Measurements from ENCODE around the gene TBC1D14.
"Not testable (repeated sequence)": the region's sequence is repeated elsewhere in the genome, so short reads cannot be mapped to it uniquely, and the experiment has no call there.

TBC1D14 gene

GRCh38 chr4:6910340-6910959, 824 bp downstream of the TBC1D14 start:
- DNase-seq (ENCODE audit: low read depth) = no peak

GRCh38 chr4:6910960-6911874, 1.6 kb downstream of the TBC1D14 start:
- no peak for DNase-seq (ENCODE audit: low read depth)

- DNase-seq (ENCODE audit: low read depth) = not testable (repeated sequence)
These were observed 2.3 kb downstream of the TBC1D14 start for GRCh38 chr4:6911917-6912316.

GRCh38 chr4:6912441-6912840, 2.8 kb downstream of the TBC1D14 start:
- DNase-seq (ENCODE audit: low read depth) = no peak

DNA sequence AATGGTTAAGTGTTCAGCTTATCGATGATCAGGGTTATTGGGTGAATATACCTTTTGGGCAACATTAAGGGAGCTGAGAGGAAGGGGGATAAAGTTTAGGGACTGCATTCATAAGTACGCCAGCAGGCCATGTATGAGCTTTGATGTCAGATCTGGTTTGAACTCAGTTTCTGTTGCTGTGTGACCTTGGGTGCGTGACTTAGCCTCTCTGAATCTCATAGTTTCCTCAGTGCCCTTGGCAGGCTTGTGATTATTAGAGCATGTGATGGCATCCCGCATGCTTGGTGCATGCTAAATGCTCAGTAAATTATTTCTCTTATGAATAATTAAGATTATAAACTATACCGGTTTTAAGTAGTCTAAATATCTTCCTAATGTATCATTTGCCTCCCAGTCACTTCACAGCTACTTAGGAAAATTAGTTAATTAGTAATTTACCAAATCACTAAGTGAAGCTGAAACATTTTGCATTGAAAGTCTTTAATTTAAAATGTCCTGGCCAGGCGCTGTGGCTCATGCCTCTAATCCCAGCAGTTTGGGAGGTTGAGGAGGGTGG, 3.8 kb downstream of the TBC1D14 start:
- DNase-seq (ENCODE audit: low read depth) = no peak

GRCh38 chr4:6914448-6914847, 4.8 kb downstream of the TBC1D14 start:
- DNase-seq (ENCODE audit: low read depth) = peak; percentile 39

GRCh38 chr4:6915041-6916005, 5.7 kb downstream of the TBC1D14 start:
- no peak for DNase-seq (ENCODE audit: low read depth)

DNA sequence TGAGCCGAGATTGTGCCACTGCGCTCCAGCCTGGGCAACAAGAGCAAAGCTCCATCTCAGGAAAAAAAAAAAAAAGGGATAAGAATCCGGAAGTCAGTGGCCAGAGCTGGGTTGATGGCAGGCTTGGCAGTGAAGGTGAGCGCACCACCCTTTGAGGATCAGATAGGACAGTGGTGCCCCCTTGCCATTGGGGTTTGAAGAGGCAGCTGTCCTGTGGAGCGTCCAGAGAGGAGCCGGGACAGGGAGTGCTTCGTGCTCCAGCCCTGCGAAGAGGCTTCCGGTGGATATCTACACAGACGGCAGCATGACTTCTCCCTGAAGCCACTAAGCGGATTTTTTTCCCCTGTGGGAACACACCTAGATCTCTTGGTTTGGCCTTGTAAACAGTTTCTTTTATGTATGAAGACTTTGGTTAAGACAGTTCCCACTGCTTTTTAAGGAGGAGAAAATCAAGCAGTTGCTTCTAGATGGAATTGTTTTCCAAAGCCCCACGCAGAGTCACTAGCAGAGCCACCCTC, 6.5 kb downstream of the TBC1D14 start:
- DNase-seq (ENCODE audit: low read depth) = no peak

- peak; percentile 68 for DNase-seq (ENCODE audit: low read depth)
These were observed 7.2 kb downstream of the TBC1D14 start for GRCh38 chr4:6916587-6917460.

DNA sequence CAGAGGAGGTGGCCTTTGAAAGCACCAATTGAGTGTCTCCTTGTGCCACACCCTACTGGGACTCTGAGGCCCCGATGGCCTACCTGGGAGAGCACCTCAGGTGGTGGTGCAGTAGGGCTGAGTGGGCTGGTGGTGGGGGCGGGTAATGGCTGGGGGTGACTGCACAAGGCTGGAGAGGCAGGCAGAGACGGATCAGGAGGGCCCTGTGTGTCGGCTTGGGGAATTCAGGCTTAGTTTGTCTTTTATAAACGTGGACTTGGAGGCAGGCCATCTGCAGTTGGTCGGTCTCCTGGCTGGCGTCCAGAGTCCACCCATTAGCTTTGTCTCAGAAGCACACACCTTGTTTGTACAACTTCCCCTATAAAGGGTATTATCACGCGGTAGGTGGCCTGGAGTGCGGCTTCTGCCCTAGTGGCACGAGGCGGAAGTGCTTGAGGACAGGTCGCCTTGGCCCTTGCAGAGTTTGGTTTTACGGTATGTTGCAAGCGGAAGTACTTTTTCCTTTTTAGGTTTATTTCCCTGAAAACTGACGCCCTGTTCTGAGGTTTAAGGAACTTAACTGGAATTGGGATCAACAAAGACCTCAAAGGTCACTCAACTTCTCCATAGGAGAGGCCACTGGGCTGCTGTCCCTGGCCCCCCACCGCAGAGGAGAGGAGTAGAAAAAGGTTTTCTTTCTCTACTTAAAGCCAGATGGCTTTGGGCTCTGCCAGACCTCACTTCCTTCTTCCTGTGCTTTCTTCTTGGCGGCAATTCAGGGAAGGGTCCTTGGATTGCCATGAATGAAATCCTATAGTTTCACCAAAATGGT, 8.0 kb downstream of the TBC1D14 start:
- DNase-seq (ENCODE audit: low read depth) = no peak

DNA sequence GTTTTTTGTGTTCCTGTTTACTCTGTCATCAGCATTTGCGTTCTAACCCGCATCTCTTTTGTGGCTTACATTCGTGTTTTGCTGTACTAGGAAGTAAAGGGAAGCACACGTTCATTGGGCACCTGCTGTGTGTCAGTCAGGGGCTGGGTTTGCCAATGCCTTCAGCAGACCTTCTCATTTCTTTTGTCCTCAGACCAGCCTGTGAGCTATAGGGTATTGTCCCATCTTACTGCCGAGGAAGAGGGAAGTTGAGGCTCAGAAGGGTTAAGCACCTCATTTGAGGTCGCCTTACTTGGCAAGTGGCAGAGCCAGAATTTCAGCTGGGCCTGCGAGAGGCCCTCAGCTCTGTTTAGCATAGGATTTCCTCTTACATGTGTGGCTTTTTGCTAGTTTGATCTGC, 8.7 kb downstream of the TBC1D14 start:
- no peak for DNase-seq (ENCODE audit: low read depth)

- DNase-seq (ENCODE audit: low read depth) = no peak
These were observed 10.5 kb downstream of the TBC1D14 start for GRCh38 chr4:6920171-6920570.

DNA sequence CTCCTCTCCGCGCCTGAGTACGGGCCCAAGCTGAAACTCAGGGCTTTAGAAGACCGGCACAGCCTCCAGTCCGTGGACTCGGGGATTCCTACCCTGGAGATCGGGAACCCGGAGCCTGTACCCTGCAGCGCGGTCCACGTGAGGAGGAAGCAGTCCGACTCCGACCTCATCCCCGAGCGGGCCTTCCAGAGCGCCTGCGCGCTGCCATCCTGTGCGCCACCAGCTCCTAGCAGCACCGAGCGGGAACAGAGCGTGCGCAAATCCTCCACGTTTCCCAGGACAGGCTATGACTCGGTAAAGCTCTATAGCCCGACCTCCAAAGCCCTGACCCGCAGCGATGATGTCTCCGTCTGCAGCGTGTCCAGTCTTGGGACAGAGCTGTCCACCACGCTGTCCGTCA, 13.9 kb downstream of the TBC1D14 start:
- DNase-seq (ENCODE audit: low read depth) = no peak

DNA sequence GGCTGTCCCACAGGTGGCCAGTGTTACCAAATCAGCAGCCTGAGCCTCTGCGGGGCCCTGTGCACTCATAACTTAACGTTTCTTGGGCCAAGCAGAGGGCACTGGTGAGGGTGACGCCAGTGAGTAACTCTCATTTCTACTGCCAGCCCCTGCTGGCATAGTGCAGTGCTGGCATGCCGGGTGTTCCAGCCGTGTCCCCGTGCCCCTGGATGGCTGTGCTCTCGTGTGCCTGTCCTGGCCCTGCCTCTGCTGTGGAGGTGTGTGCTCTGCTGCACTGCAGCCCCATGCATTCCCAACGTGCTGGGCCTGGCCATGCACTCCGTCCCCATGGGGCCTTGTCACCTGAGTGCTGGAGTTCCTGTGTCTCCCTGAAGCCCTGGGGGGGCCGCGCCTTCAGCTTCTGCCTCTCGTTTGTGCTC, 14.7 kb downstream of the TBC1D14 start:
- DNase-seq (ENCODE audit: low read depth) = no peak

DNA sequence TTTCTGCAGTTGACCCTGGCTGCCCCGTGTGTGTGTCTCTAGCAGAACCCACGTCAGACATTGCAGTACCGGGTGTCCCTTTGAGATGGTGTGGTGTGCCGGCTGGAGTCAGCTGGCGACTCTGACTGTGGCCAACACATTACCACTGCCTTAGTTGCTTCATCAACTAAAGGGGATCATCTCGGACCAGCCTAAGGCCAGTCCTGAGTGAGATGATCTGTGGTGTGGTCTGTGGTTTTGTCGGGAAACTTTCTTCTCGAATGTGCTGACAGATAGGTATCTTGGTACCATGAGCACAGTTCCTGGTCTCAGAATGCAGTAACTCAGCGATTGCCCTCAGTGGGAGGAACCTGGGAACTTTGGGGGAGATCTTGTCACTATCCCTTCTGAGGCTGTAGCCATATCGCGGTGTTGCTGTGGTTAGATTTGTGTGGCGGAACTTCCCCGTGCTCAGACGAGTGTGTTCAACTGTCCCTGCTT, 15.8 kb downstream of the TBC1D14 start:
- no peak for DNase-seq (ENCODE audit: low read depth)

- peak; percentile 60 for DNase-seq (ENCODE audit: low read depth)
These were observed 16.5 kb downstream of the TBC1D14 start for GRCh38 chr4:6926081-6926480.

DNA sequence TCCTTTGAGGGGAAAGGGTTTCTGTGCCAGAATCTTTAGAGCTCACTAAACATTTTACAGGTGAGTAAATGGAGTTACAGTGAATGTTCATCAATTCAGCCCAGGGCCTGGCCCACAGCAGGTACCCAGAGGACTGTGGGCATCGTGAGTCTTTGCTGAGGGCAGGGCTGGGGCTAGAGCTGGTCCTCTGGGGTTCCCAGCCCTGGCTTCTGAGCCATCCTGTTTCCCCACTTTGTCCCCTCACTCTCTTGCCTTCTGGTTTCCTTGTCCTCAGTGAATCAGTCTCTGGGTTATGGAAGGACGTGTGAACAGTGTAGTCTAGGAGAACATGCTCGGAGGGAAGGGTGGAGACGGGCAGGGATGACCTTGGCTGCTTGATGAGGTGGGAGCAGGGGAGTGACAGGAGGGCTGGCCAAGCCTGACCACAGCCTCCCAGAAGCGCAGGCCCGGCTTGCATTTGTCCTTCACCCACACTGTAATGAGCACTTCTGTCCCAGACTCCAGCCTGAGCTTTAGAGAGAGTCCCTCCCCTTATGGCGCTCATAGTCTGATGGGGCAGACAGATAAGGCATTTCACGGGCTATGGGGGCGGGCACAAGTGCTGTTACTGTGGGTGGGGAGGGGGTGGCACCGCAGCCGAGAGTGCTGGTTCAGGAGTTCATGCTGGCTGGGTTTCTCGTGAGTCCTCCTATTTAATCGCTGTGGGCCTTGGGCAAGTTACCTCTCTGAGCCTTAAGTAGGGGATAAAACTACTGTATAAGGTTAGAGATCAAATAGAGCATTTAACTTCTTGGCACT, 17.3 kb downstream of the TBC1D14 start:
- peak; percentile 94 for DNase-seq (ENCODE audit: low read depth)

GRCh38 chr4:6928081-6928480, 18.5 kb downstream of the TBC1D14 start:
- no peak for DNase-seq (ENCODE audit: low read depth)

DNA sequence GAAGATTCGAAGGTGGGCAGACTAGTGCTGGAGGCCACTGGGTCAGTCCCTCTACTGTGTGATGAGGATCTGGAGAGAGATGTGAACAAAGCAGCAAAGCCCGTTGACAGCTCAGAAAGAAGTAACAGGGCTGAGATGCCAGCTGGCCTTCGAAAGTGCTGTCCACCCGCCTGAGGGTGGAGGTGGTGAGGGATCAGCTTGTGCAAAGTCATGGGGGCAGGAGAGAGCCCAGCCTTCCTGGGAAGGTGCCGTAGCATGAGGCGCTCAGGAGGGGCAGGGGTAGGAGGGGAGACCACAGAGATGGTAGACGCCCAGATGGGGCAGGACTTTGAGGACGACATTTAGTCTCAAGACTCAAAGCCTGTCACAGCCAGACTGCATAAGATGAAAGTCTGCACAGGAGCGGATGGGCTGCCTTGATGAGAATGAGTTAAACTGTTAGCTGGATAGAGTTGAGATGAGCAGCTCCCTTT, 19.7 kb downstream of the TBC1D14 start:
- DNase-seq (ENCODE audit: low read depth) = no peak

All from amniotic epithelial cell (primary cell).